Tibial artery (tissue), 4 donors: ENCODE results near the gene RBM17.
A peak's percentile ranks its signal among the peaks of the same experiment; 100 is the strongest.

Experiments
- DNase-seq, 2 donors: peaks; one replicate each; pipeline ENCODE4 v3.0.0-alpha.2; 2019
- H3K27ac ChIP-seq, 2 donors: fragments of 200-600 bp; sonication (generic) in 1 of 2; 1 replicate in 1 of 2; 2 replicates in 1 of 2; pipeline ENCODE4 v1.5.1; 2018 to 2019; ENCODE audit warnings: mild to moderate bottlenecking in 1 of 2
- H3K27me3 ChIP-seq, 2 donors: fragments of 200-600 bp; sonication (generic) in 1 of 2; one replicate each; pipeline versions ENCODE4 v1.5.1 to v1.6.0; 2016 to 2019
- H3K36me3 ChIP-seq, 3 donors: fragments of 200-600 bp; sonication (generic) in 2 of 3; one replicate each; pipeline ENCODE4 v1.5.1; 2016 to 2019; ENCODE audit warnings: mild to moderate bottlenecking in 2 of 3
- H3K4me1 ChIP-seq, 4 donors: fragments of 200-600 bp; sonication (generic) in 2 of 4; 1 replicate in 3 of 4; 2 replicates in 1 of 4; pipeline ENCODE4 v1.5.1; 2016 to 2019
- H3K4me3 ChIP-seq, 2 donors: fragments of 200-600 bp; sonication (generic) in 1 of 2; 1 replicate in 1 of 2; 2 replicates in 1 of 2; pipeline ENCODE4 v1.5.1; 2018 to 2019; ENCODE audit warnings: mild to moderate bottlenecking in 2 of 2
- H3K9me3 ChIP-seq, 3 donors: fragments of 200-600 bp; sonication (generic) in 1 of 3; one replicate each; pipeline ENCODE4 v1.5.1; 2016 to 2019
- CTCF ChIP-seq, 2 experiments: fragments of 200-600 bp in 1 of 2; fragments of 450-650 bp in 1 of 2; IDR thresholded peaks; one replicate each; pipeline ENCODE4 v1.5.1; 2017 to 2019; ENCODE audit warnings: antibody characterized with exemption in 2 of 2, mild to moderate bottlenecking in 1 of 2, moderate library complexity in 1 of 2
- intact Hi-C: fragments of 100-400 bp; cut with DNase I; formaldehyde crosslinking; loops from one replicate; pipeline ENCODE4 v1.15.0; 2023; ENCODE audit warnings: low total_unique reads

RBM17 gene

DNA sequence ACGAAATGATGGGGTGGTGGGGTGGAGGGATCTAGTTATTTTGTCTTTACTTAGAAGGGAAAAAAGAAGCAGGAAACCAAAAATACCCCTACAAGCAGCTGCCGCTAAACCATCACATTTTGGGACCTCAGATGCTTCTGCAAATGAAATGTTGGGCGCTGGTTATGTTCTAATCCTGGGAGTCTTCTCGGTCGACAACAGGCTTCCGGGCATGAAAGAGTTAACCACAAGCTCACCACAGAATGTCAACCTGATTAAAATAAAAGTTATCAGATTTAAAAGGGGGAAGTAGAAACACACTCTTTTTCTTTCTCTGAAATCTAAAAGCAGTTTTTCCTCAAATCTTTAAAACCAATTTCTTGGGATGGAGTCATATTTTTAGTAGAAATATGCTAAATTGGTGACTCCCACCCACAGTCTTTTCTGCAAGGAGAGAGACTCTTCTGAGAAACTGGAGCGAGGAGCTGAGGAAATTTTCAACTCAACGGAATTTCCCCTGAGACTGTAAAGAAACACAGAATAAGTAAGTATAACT lies 43.5 kb upstream of the RBM17 start:
- Histone ChIP-seq H3K27me3 (peaks cover 0 to 5% of the 10 kb centered on the region in 2 donors), H3K4me1 (peaks cover 0 to 1% (median 0%) of the 10 kb centered on the region in 4 donors), H3K27ac (no peak overlapping the region), H3K4me3 (no peak overlapping the region), H3K9me3 (no peaks in the 10 kb centered on the region), H3K36me3 (no peaks in the 10 kb centered on the region)
- no peak for DNase-seq
- TF ChIP-seq CTCF (IDR thresholded peaks at IDR 0.05) = no peak
- intact Hi-C loops = no loop called here

DNA sequence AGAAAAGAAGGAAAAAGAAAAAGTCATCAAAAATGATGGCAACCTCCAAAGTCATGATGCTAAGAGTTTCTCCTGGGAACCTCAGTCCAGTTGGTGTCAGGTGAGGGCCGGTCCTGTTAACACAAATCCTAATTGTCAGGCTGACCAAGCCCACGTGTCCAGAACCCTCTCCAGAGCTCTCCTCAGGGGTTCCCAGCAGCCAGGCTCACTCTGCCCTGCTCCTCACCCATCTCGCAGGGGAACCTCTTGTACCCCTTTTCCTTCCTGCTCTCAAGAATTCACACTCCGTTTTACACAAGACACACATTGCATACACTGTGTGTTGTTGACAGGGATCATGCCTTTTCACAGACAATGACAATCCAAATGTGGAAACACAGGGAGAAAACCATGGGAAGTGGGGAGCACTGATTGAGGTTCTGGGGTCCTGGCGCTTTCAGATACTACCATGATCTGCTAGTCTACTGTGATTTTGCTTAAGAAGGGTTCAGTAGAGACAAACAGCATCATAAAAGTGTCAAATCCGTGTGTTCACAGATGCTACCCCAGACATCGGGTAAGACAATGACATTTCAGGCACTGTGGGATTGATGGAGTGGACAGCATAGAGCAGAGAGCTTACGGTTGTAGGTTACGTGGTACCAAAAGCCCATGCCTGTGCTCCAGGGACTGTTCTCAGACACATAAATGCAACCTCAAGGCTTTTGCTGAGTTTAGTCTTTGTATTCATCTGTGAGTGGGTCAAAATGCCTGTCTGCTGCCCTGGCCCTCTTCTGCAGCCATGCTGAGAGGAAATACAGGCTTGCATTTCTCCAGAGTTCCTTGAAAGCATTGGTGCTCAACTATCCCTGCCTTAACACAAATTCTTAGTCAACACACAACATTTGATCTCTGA lies 42.7 kb upstream of the RBM17 start:
- Histone ChIP-seq H3K4me1 (peaks cover 0 to 4% (median under 1%) of the 10 kb centered on the region in 4 donors), H3K27me3 (peaks cover 0 to 5% of the 10 kb centered on the region in 2 donors), H3K36me3 (no peaks in the 10 kb centered on the region), H3K4me3 (no peak overlapping the region), H3K27ac (no peak overlapping the region), H3K9me3 (no peaks in the 10 kb centered on the region)
- intact Hi-C loops = no loop called here
- no peak for TF ChIP-seq CTCF (IDR thresholded peaks at IDR 0.05)
- no peak for DNase-seq

- Histone ChIP-seq H3K27me3 (peaks cover 0 to 5% of the 10 kb centered on the region in 2 donors), H3K9me3 (no peaks in the 10 kb centered on the region), H3K4me1 (peaks cover 0 to 6% (median 2%) of the 10 kb centered on the region in 4 donors), H3K4me3 (no peak overlapping the region), H3K27ac (no peak overlapping the region), H3K36me3 (no peaks in the 10 kb centered on the region)
- intact Hi-C loops = no loop called here
- TF ChIP-seq CTCF (IDR thresholded peaks at IDR 0.05) = no peak
- DNase-seq = peak in 1 of 2 donors; percentile 32
Measured at GRCh38 chr10:6046773-6047611, 41.8 kb upstream of the RBM17 start.

- H3K9me3 ChIP-seq = no peaks in the 10 kb centered on the region
- H3K36me3 ChIP-seq = no peaks in the 10 kb centered on the region
- no peak overlapping the region for H3K4me3 ChIP-seq
- peaks cover 0 to 6% (median 2%) of the 10 kb centered on the region in 4 donors for H3K4me1 ChIP-seq
- H3K27me3 ChIP-seq = peaks cover 0 to 5% of the 10 kb centered on the region in 2 donors
- no peak overlapping the region for H3K27ac ChIP-seq
- DNase-seq = peak in 1 of 2 donors; percentile 28
- no peak for TF ChIP-seq CTCF (IDR thresholded peaks at IDR 0.05)
- intact Hi-C loops = no loop called here
Measured at GRCh38 chr10:6047847-6048246, 41.0 kb upstream of the RBM17 start.

- Histone ChIP-seq H3K9me3 (no peaks in the 10 kb centered on the region), H3K27me3 (peaks cover 0 to 5% of the 10 kb centered on the region in 2 donors), H3K4me3 (no peak overlapping the region), H3K27ac (no peak overlapping the region), H3K4me1 (peaks cover 0 to 6% (median 2%) of the 10 kb centered on the region in 4 donors), H3K36me3 (no peaks in the 10 kb centered on the region)
- no peak for TF ChIP-seq CTCF (IDR thresholded peaks at IDR 0.05)
- DNase-seq = no peak
- intact Hi-C loops = no loop called here
Measured at GRCh38 chr10:6048281-6049030, 40.4 kb upstream of the RBM17 start.
